SIG-M5 treated with dmso at 0.1 percent for 504 hours (cell line): ENCODE measurements around the gene GABARAP.

ENCODE experiments used
- DNase-seq: peaks from one replicate; lab custom pipeline; 2025; ENCODE audit not compliant: unreplicated experiment; lab: John Stamatoyannopoulos, UW

Gene GABARAP

GRCh38 chr17:7223375-7223774, 18.9 kb downstream of the GABARAP start:
- DNase-seq, result no peak

GRCh38 chr17:7222972-7223292, 19.3 kb downstream of the GABARAP start:
- no peak for DNase-seq

- no peak for DNase-seq
Observed at GRCh38 chr17:7222093-7222971, 19.9 kb downstream of the GABARAP start.

GRCh38 chr17:7221278-7222092, 20.8 kb downstream of the GABARAP start:
- DNase-seq, result no peak

- DNase-seq, result peak; percentile 42
Observed at GRCh38 chr17:7220593-7221277, 21.5 kb downstream of the GABARAP start.

GRCh38 chr17:7219812-7220592, 22.2 kb downstream of the GABARAP start, which contains the start of the genes ACADVL and DLG4:
Gene ACADVL, plus strand, starts transcription at chr17:7219938. Its CDS starts 47 bp downstream, at chr17:7219985.
Gene DLG4, minus strand, starts transcription at chr17:7219836.
- peak; percentile 72 for DNase-seq

GRCh38 chr17:7219229-7219811, 22.9 kb downstream of the GABARAP start:
- DNase-seq, result no peak

GRCh38 chr17:7218758-7219157, 23.5 kb downstream of the GABARAP start:
- DNase-seq, result no peak

GRCh38 chr17:7218166-7218565, 24.1 kb downstream of the GABARAP start:
- DNase-seq, result no peak

- peak; percentile 48 for DNase-seq
Observed at GRCh38 chr17:7217113-7217987, 24.9 kb downstream of the GABARAP start.

GRCh38 chr17:7216242-7217112, 25.8 kb downstream of the GABARAP start:
- DNase-seq, result no peak

GRCh38 chr17:7215652-7216180, 26.5 kb downstream of the GABARAP start:
- no peak for DNase-seq

GRCh38 chr17:7215136-7215638, 27.1 kb downstream of the GABARAP start:
- DNase-seq, result no peak

GRCh38 chr17:7214300-7215135, 27.7 kb downstream of the GABARAP start:
- DNase-seq, result peak; percentile 95

- peak; percentile 82 for DNase-seq
Observed at GRCh38 chr17:7213895-7214299, 28.4 kb downstream of the GABARAP start.

- DNase-seq, result no peak
Observed at GRCh38 chr17:7211491-7212273, 30.6 kb downstream of the GABARAP start.
